GM21619 (cell line): ENCODE data around the gene SPDYE16.
"Not testable (repeated sequence)": the region's sequence is repeated elsewhere in the genome, so short reads cannot be mapped to it uniquely, and the experiment has no call there.

Experiments
- ATAC-seq: cut with Tn5 transposase; IDR thresholded peaks from one replicate; pipeline ENCODE4 v1.9.1; 2021; ENCODE audit not compliant: unreplicated experiment

The SPDYE16 gene

GRCh38 chr7:76549855-76550248, 6.8 kb upstream of the SPDYE16 start:
- not testable (repeated sequence) for ATAC-seq

GRCh38 chr7:76549025-76549854, 6.1 kb upstream of the SPDYE16 start:
- ATAC-seq = peak; percentile 99

DNA sequence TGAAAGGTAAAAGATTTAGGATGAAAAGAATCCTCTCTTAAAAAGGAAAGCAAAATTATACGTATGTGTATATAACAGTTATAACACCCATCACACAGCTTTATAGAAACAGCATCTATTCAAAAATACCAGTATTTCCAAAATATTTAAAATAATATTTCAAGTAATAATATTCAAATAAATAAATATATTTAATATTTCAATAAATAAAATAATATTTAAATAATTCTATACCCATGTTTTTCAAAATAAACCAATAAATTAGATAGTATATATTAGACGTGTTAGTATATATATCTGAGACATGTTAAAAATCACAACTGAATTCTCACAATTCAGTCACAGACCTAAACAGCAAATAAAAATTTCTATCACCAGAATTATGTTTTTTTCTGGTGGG, 11.5 kb downstream of the SPDYE16 start:
- not testable (repeated sequence) for ATAC-seq

GRCh38 chr7:76526183-76526582, 16.9 kb downstream of the SPDYE16 start:
- ATAC-seq = not testable (repeated sequence)

DNA sequence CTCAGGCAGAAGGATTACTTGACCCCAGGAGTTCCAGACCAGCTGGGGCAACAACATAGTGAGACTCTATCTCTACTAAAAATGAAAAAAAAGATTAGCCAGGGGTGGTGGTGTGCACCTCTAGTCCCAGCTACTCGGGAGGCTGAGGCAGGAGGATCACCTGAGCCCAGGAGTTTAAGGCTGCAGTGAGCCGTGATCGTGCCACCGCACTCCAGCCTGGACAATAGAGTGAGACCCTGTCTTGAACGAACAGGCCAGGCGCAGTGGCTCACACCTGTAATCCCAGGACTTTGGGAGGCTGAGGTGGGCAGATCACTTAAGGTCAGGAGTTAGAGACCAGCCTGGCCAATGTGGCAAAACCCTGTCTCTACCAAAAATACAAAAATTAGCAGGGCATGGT, 26.2 kb downstream of the SPDYE16 start:
- ATAC-seq = not testable (repeated sequence)

- ATAC-seq = no peak
Measured at GRCh38 chr7:76515999-76516443, 27.1 kb downstream of the SPDYE16 start.

GRCh38 chr7:76514926-76515771, 27.9 kb downstream of the SPDYE16 start:
- no peak for ATAC-seq

GRCh38 chr7:76513817-76514799, 29.0 kb downstream of the SPDYE16 start:
- no peak for ATAC-seq

DNA sequence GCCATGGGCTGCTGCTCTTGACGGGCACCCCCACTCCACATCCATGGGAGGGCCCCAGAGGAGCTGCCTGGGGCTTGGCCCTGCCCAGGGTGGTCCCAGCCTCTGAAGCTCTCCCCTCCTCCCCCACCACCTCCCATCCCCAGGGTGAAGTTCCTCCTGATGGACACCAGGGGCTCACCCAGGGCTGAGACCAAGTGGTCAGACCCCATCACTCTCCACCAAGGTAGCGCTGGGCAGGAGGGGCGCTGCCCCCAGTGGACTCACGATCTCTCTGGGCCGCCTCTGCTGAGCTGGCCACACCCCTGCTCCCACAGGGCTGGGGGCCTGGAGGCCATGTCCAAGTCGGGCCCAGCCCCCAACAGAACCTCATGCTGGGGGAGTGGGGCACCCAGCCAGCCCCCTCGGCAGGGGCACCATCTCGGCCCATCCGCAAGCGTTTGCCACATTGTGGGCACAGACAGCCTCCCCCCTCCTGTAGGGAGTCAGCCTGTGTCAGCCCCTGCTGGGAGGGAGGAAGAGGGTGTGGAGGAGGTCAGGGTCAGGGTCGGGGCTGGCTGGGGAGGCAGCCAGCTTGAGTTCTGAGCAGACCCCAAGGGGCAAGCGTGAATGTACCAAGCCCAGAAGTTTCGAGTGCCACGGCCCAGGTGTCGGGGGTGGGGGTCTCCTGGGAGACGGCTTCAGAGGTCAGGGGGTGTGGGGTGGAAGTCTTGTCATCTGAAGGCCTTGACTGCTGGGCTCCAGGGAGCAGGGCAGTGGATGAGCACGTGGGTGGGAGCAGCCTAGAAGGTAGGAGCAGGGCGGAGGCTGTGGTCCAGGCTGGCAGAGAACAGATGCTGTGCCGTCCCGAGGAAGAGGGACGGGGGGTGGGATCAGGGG, 29.9 kb downstream of the SPDYE16 start:
- ATAC-seq = no peak

GRCh38 chr7:76511911-76512885, 30.9 kb downstream of the SPDYE16 start:
- ATAC-seq = not testable (repeated sequence)

DNA sequence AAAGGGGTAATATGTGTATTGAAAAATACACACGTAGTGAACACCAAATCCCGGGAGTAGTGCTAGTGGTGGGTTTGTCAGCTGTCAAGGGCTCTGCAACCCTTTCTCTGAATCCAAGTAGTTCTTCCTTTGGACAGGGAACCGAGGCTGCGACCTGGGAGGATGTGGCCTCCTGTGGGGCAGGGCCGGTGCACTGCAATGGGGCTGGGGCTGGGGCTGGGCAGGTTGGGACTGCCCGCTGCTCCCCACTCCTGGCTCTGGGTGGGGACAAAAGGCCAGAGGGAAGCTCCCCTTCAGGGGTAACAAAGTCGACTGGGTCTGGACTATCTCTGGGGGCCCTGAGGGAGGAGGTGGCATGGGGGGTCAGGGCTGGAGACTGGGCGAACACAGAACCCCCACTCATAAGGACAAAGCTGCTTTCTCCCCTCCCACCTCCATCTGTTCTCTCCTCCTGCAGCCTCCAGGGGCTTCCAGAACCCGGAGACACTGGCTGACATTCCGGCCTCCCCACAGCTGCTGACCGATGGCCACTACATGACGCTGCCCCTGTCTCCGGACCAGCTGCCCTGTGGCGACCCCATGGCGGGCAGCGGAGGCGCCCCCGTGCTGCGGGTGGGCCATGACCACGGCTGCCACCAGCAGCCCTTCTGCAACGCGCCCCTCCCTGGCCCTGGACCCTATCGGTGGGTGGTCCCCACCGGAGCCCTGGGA, 31.7 kb downstream of the SPDYE16 start:
- ATAC-seq = not testable (repeated sequence)

- ATAC-seq = no peak
Measured at GRCh38 chr7:76509931-76510877, 32.9 kb downstream of the SPDYE16 start, which contains the start of gene UPK3B. UPK3B (plus strand) TSS chr7:76510552; CDS start chr7:76510653, 101 bp downstream.

DNA sequence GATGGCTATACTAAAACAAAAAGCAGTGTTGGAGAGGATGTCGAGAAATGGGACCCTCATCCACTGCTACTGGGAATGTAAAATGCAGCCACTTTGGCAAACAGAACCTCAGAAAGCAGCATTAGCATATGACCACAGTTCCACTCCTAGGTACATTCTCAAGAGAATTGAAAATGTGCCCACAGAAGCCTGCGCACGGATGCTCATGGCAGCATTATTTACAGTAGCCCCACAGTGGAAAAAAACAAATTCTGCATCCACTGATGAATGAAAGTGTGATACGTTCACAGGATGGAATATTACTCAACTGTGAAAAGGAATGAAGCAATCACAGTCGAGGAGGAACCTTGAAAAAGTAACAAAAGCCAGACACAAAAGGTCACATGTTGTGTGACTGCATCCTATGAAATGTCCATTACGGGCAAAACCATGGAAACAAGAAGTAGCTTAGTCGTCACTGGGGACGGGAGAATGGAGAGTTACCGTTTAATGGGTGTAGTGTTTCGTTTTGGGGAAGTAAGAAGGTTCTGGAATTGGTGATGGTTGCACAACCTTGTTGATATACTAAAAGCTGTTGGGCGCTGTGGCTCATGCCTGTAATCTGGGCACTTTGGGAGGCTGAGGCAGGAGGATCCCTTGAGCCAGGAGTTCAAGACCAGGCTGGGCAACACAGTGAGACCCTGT, 35.2 kb downstream of the SPDYE16 start:
- ATAC-seq = no peak

DNA sequence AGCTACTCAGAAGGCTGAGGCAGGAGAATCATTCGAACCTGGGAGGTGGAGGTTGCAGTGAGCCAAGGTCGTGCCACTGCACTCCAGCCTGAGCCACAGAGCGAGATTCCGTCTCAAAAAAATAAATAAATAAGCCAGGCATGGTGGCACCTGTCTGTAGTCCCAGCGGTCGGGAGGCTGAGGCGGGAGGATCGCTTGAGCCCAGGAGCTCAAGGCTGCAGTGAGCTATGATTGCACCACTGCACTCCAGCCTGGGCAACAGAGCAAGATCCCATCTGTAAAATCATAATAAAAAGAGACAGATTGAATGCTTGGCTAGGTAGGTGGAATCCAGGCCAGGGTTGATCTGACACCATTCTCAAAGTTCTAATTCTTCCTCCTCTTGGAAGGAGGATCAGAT, 36.5 kb downstream of the SPDYE16 start:
- ATAC-seq = not testable (repeated sequence)

DNA sequence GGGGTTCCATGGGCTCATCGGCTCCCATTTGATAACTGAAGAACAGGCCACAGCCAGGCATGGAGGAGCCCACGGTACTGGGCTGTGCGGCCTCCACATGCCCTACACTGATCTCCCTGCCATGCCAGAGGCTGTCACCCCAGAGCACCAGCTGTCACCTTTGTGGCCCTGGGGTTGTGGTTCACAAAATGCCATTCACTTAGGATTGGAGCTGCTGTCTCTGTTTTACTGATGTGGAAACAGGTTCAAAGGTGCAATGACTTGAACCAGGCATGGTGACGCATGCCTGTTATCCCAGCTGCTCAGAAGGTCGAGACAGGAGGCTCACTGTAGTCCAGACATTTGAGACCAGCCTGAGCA, 37.0 kb downstream of the SPDYE16 start:
- ATAC-seq = no peak
